Measurements from ENCODE around the gene SLC35F6. TPM values are rescaled to one million over a fixed set of nuclear protein-coding genes. Genes with fewer than 3 reads are reported as not detected.

SLC35F6 gene
- polyA plus RNA-seq (ENCODE audit: insufficient read length in 3 of 3), result 10 to 100 TPM; 15.4 to 16.4 (median 16.1) TPM
- long read RNA-seq, donor 1, partial matches to known transcripts, result 0 of 4 reads
- long read RNA-seq, donor 1, other reads (novel, unspliced or antisense), result 0 of 4 reads
- long read RNA-seq, donor 2, partial matches to known transcripts, result 0 of 4 reads
- long read RNA-seq, donor 2, other reads (novel, unspliced or antisense), result 0 of 4 reads
- long read RNA-seq, donor 3, transcript SLC35F6-201 (6 exons, 3,898 nt), result major isoform, 11 of 62 reads
- long read RNA-seq, donor 3, partial matches to known transcripts, result 51 of 62 reads
- long read RNA-seq, donor 3, other reads (novel, unspliced or antisense), result 0 of 62 reads
- long read RNA-seq, donor 4, partial matches to known transcripts, result 0 of 2 reads
- long read RNA-seq, donor 4, other reads (novel, unspliced or antisense), result 0 of 2 reads
- long read RNA-seq, donor 5, result 0 reads
- long read RNA-seq, donor 6, partial matches to known transcripts, result 0 of 3 reads
- long read RNA-seq, donor 6, other reads (novel, unspliced or antisense), result 0 of 3 reads
- long read RNA-seq, donor 7, partial matches to known transcripts, result 0 of 2 reads
- long read RNA-seq, donor 7, other reads (novel, unspliced or antisense), result 0 of 2 reads
- long read RNA-seq, donor 8, transcript SLC35F6-201 (6 exons, 3,898 nt), result major isoform, 6 of 30 reads
- long read RNA-seq, donor 8, partial matches to known transcripts, result 23 of 30 reads
- long read RNA-seq, donor 8, other reads (novel, unspliced or antisense), result 0 of 30 reads
- long read RNA-seq, donor 9, partial matches to known transcripts, result 10 of 15 reads
- long read RNA-seq, donor 9, other reads (novel, unspliced or antisense), result 0 of 15 reads
- long read RNA-seq, donor 10, partial matches to known transcripts, result 0 of 3 reads
- long read RNA-seq, donor 10, other reads (novel, unspliced or antisense), result 0 of 3 reads
- long read RNA-seq, donor 11, partial matches to known transcripts, result 0 of 4 reads
- long read RNA-seq, donor 11, other reads (novel, unspliced or antisense), result 0 of 4 reads
- long read RNA-seq, donor 12, partial matches to known transcripts, result 0 of 1 reads
- long read RNA-seq, donor 12, other reads (novel, unspliced or antisense), result 0 of 1 reads
- long read RNA-seq, donor 13, transcript SLC35F6-201 (6 exons, 3,898 nt), result major isoform, 5 of 5 reads
- long read RNA-seq, donor 13, partial matches to known transcripts, result 0 of 5 reads
- long read RNA-seq, donor 13, other reads (novel, unspliced or antisense), result 0 of 5 reads
- long read RNA-seq, donor 14, partial matches to known transcripts, result 0 of 4 reads
- long read RNA-seq, donor 14, other reads (novel, unspliced or antisense), result 0 of 4 reads
- long read RNA-seq, donor 15, partial matches to known transcripts, result 0 of 3 reads
- long read RNA-seq, donor 15, other reads (novel, unspliced or antisense), result 0 of 3 reads
- long read RNA-seq, donor 16, transcript SLC35F6-201 (6 exons, 3,898 nt), result major isoform, 24 of 38 reads
- long read RNA-seq, donor 16, partial matches to known transcripts, result 11 of 38 reads
- long read RNA-seq, donor 16, other reads (novel, unspliced or antisense), result 0 of 38 reads

GRCh38 chr2:26764078-26764887, at the start of gene SLC35F6:
Gene SLC35F6, plus strand, starts transcription at chr2:26764284. Its CDS starts 66 bp downstream, at chr2:26764350.
- DNase-seq (ENCODE audit: extremely low read depth in 1 of 11, low read depth in 9 of 11, low spot score in 4 of 11), result peak; percentile 54 to 78 (median 72)

GRCh38 chr2:26715528-26716270, 48.4 kb upstream of the SLC35F6 start:
- no peak for DNase-seq (ENCODE audit: extremely low read depth in 1 of 11, low read depth in 9 of 11, low spot score in 4 of 11)

GRCh38 chr2:26716340-26716739, 47.7 kb upstream of the SLC35F6 start:
- DNase-seq (ENCODE audit: extremely low read depth in 1 of 11, low read depth in 9 of 11, low spot score in 4 of 11), result no peak

- no peak for DNase-seq (ENCODE audit: extremely low read depth in 1 of 11, low read depth in 9 of 11, low spot score in 4 of 11)
Observed at GRCh38 chr2:26716769-26717168, 47.3 kb upstream of the SLC35F6 start.

GRCh38 chr2:26717362-26717761, 46.7 kb upstream of the SLC35F6 start:
- no peak for DNase-seq (ENCODE audit: extremely low read depth in 1 of 11, low read depth in 9 of 11, low spot score in 4 of 11)

- no peak for DNase-seq (ENCODE audit: extremely low read depth in 1 of 11, low read depth in 9 of 11, low spot score in 4 of 11)
Observed at GRCh38 chr2:26718949-26719686, 45.0 kb upstream of the SLC35F6 start.

GRCh38 chr2:26720322-26721114, 43.6 kb upstream of the SLC35F6 start:
- peak in 3 of 11 donors; percentile 17 to 61 (median 53) for DNase-seq (ENCODE audit: extremely low read depth in 1 of 11, low read depth in 9 of 11, low spot score in 4 of 11)

- DNase-seq (ENCODE audit: extremely low read depth in 1 of 11, low read depth in 9 of 11, low spot score in 4 of 11), result no peak
Observed at GRCh38 chr2:26721115-26722032, 42.7 kb upstream of the SLC35F6 start.

GRCh38 chr2:26722328-26722727, 41.8 kb upstream of the SLC35F6 start:
- no peak for DNase-seq (ENCODE audit: extremely low read depth in 1 of 11, low read depth in 9 of 11, low spot score in 4 of 11)

- DNase-seq (ENCODE audit: extremely low read depth in 1 of 11, low read depth in 9 of 11, low spot score in 4 of 11), result no peak
Observed at GRCh38 chr2:26722911-26723310, 41.2 kb upstream of the SLC35F6 start.

GRCh38 chr2:26723475-26723874, 40.6 kb upstream of the SLC35F6 start:
- no peak for DNase-seq (ENCODE audit: extremely low read depth in 1 of 11, low read depth in 9 of 11, low spot score in 4 of 11)

- no peak for DNase-seq (ENCODE audit: extremely low read depth in 1 of 11, low read depth in 9 of 11, low spot score in 4 of 11)
Observed at GRCh38 chr2:26723991-26724750, 39.9 kb upstream of the SLC35F6 start.

GRCh38 chr2:26724784-26725520, 39.1 kb upstream of the SLC35F6 start:
- DNase-seq (ENCODE audit: extremely low read depth in 1 of 11, low read depth in 9 of 11, low spot score in 4 of 11), result no peak

GRCh38 chr2:26725521-26725820, 38.6 kb upstream of the SLC35F6 start:
- DNase-seq (ENCODE audit: extremely low read depth in 1 of 11, low read depth in 9 of 11, low spot score in 4 of 11), result no peak
